GM12878 (cell line): ENCODE results near the gene SVEP1. TPM values are rescaled to one million over a fixed set of nuclear protein-coding genes. Genes with fewer than 3 reads are reported as not detected.

Experiments used
- ETV6 ChIP-seq, 2 experiments: fragments of 450-650 bp in 1 of 2; IDR thresholded peaks in 1 of 2; conservative IDR thresholded peaks in 1 of 2; 2 replicates each; pipeline ENCODE4 v1.6.1; 2014; ENCODE audit warnings: antibody characterized with exemption in 1 of 2, borderline replicate concordance in 1 of 2, low read depth in 1 of 2, mild to moderate bottlenecking in 1 of 2, moderate library complexity in 1 of 2
- FOXM1 ChIP-seq: IDR thresholded peaks from 2 replicates; pipeline ENCODE4 v1.6.1; 2012; ENCODE audit warnings: low read depth, mild to moderate bottlenecking, inconsistent platforms, low read length, moderate library complexity
- LARP7 ChIP-seq: fragments of 450-650 bp; IDR thresholded peaks from 2 replicates; pipeline ENCODE4 v1.6.1; 2017; ENCODE audit warnings: mild to moderate bottlenecking
- MXI1 ChIP-seq: fragments of 150-350 bp; IDR thresholded peaks from 2 replicates; pipeline ENCODE4 v1.6.1; 2011; ENCODE audit warnings: low read depth, mild to moderate bottlenecking, inconsistent platforms, low read length, improper control_type of control experiment
- SMAD1 ChIP-seq: fragments of 450-650 bp; IDR thresholded peaks from 2 replicates; pipeline ENCODE4 v1.6.1; 2018; ENCODE audit warnings: mild to moderate bottlenecking, low read depth; ENCODE audit not compliant: partially characterized antibody
- TCF3 ChIP-seq: IDR thresholded peaks from 2 replicates; pipeline ENCODE4 v1.6.1; 2012; ENCODE audit warnings: low read depth, mild to moderate bottlenecking, low read length, borderline replicate concordance; ENCODE audit not compliant: insufficient read depth
- ZNF384 ChIP-seq: IDR thresholded peaks from 2 replicates; pipeline ENCODE4 v1.6.1; 2012; ENCODE audit warnings: low read depth, mild to moderate bottlenecking, low read length, improper control_type of control experiment, borderline replicate concordance
- polyA plus RNA-seq, 11 experiments: library from polyadenylated mRNA; depleted of rRNA in 4 of 11; unstranded in 6 of 11; stranded (reverse) in 5 of 11; fragments of >200 nt; fragmentation: Nextera tagmentation in 4 of 11; fragmentation: Illumina TruSeq in 1 of 11; extraction: Ambion mirVana in 4 of 11; extraction: Trizol in 1 of 11; gene quantifications; 1 replicate in 1 of 11; 2 replicates in 10 of 11; pipeline versions ENCODE4 v1.2.1 to v1.2.3, GENCODE V29; 2011 to 2016; ENCODE audit warnings: inconsistent platforms in 2 of 11, missing spikeins in 2 of 11, low read depth in 1 of 11
- total RNA-seq, 4 experiments: library from RNA; depleted of rRNA in 3 of 4; stranded (reverse); fragments of >200 nt in 3 of 4; fragmentation: Illumina TruSeq in 1 of 4; extraction: Trizol in 1 of 4; gene quantifications; 2 replicates each; pipeline versions ENCODE4 v1.2.1 to v1.2.3, GENCODE V29; 2013 to 2021
- TF ChIP-seq, protein P1 (sequence below): IDR thresholded peaks from 2 replicates; pipeline ENCODE4 v1.6.1; 2012; ENCODE audit warnings: mild to moderate bottlenecking, low read depth, low read length
- TF ChIP-seq, protein P2 (sequence below): fragments of 450-650 bp; IDR thresholded peaks from 2 replicates; pipeline ENCODE4 v1.6.1; 2017; ENCODE audit warnings: antibody characterized with exemption, mild to moderate bottlenecking, moderate library complexity
- TF ChIP-seq, protein P3 (sequence below): fragments of 450-650 bp; IDR thresholded peaks from 2 replicates; pipeline ENCODE4 v1.6.1; 2017; ENCODE audit warnings: mild to moderate bottlenecking, low read depth, inconsistent platforms; ENCODE audit not compliant: poor library complexity, severe bottlenecking
- TF ChIP-seq, protein P4 (sequence below): fragments of 450-650 bp; IDR thresholded peaks from 2 replicates; pipeline ENCODE4 v1.6.1; 2017; ENCODE audit warnings: mild to moderate bottlenecking, moderate library complexity
- TF ChIP-seq, protein P5 (sequence below): fragments of 450-650 bp; formaldehyde crosslinking; IDR thresholded peaks from 2 replicates; pipeline ENCODE4 v1.5.0; 2022; ENCODE audit warnings: mild to moderate bottlenecking, missing genetic modification characterization

The SVEP1 gene
- total and polyA plus RNA-seq, 10 of the 15 experiments (the other 5 are each of a cell fraction or from before 2014, with no cell fraction given), result under 0.01 to 0.05 (median 0.01) TPM; not detected in 5

DNA sequence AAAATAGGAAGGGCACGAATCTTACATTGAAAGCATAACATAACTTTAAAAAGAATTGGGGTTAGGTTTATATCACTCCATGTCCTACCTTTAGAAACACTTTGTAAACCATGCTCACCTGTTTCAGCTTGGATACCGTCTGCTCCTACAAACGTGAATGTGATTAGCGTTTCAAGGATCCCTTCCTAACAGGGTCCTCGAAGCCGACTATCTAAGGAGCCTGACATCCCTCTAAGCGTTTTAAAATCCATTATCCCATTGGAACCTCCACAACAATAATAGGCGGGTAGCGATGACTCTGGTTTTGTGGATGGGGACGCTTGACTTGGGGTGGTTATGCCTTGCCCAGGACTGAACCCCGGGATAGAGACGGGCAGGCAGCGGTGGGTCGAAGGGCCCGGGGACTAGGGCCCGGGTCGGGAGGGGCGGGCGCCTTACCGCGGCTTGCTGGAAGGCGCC, 937 bp downstream of the SVEP1 start (continued):
- TF ChIP-seq, protein P1, sequence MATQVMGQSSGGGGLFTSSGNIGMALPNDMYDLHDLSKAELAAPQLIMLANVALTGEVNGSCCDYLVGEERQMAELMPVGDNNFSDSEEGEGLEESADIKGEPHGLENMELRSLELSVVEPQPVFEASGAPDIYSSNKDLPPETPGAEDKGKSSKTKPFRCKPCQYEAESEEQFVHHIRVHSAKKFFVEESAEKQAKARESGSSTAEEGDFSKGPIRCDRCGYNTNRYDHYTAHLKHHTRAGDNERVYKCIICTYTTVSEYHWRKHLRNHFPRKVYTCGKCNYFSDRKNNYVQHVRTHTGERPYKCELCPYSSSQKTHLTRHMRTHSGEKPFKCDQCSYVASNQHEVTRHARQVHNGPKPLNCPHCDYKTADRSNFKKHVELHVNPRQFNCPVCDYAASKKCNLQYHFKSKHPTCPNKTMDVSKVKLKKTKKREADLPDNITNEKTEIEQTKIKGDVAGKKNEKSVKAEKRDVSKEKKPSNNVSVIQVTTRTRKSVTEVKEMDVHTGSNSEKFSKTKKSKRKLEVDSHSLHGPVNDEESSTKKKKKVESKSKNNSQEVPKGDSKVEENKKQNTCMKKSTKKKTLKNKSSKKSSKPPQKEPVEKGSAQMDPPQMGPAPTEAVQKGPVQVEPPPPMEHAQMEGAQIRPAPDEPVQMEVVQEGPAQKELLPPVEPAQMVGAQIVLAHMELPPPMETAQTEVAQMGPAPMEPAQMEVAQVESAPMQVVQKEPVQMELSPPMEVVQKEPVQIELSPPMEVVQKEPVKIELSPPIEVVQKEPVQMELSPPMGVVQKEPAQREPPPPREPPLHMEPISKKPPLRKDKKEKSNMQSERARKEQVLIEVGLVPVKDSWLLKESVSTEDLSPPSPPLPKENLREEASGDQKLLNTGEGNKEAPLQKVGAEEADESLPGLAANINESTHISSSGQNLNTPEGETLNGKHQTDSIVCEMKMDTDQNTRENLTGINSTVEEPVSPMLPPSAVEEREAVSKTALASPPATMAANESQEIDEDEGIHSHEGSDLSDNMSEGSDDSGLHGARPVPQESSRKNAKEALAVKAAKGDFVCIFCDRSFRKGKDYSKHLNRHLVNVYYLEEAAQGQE, result no peak
- TF ChIP-seq, protein P2, sequence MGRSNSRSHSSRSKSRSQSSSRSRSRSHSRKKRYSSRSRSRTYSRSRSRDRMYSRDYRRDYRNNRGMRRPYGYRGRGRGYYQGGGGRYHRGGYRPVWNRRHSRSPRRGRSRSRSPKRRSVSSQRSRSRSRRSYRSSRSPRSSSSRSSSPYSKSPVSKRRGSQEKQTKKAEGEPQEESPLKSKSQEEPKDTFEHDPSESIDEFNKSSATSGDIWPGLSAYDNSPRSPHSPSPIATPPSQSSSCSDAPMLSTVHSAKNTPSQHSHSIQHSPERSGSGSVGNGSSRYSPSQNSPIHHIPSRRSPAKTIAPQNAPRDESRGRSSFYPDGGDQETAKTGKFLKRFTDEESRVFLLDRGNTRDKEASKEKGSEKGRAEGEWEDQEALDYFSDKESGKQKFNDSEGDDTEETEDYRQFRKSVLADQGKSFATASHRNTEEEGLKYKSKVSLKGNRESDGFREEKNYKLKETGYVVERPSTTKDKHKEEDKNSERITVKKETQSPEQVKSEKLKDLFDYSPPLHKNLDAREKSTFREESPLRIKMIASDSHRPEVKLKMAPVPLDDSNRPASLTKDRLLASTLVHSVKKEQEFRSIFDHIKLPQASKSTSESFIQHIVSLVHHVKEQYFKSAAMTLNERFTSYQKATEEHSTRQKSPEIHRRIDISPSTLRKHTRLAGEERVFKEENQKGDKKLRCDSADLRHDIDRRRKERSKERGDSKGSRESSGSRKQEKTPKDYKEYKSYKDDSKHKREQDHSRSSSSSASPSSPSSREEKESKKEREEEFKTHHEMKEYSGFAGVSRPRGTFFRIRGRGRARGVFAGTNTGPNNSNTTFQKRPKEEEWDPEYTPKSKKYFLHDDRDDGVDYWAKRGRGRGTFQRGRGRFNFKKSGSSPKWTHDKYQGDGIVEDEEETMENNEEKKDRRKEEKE, result no peak
- TF ChIP-seq FOXM1 (no peak), TCF3 (no peak), SMAD1 (no peak), ZNF384 (no peak), ETV6 (conservative IDR thresholded peaks at IDR 0.05 in 1 of 2, IDR thresholded peaks at IDR 0.05 in 1 of 2; ENCODE audit: borderline replicate concordance in 1 of 2, low read depth in 1 of 2) (no peak), LARP7 (no peak), MXI1 (no peak)
- TF ChIP-seq, protein P3, sequence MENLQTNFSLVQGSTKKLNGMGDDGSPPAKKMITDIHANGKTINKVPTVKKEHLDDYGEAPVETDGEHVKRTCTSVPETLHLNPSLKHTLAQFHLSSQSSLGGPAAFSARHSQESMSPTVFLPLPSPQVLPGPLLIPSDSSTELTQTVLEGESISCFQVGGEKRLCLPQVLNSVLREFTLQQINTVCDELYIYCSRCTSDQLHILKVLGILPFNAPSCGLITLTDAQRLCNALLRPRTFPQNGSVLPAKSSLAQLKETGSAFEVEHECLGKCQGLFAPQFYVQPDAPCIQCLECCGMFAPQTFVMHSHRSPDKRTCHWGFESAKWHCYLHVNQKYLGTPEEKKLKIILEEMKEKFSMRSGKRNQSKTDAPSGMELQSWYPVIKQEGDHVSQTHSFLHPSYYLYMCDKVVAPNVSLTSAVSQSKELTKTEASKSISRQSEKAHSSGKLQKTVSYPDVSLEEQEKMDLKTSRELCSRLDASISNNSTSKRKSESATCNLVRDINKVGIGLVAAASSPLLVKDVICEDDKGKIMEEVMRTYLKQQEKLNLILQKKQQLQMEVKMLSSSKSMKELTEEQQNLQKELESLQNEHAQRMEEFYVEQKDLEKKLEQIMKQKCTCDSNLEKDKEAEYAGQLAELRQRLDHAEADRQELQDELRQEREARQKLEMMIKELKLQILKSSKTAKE, result no peak
- TF ChIP-seq, protein P4, sequence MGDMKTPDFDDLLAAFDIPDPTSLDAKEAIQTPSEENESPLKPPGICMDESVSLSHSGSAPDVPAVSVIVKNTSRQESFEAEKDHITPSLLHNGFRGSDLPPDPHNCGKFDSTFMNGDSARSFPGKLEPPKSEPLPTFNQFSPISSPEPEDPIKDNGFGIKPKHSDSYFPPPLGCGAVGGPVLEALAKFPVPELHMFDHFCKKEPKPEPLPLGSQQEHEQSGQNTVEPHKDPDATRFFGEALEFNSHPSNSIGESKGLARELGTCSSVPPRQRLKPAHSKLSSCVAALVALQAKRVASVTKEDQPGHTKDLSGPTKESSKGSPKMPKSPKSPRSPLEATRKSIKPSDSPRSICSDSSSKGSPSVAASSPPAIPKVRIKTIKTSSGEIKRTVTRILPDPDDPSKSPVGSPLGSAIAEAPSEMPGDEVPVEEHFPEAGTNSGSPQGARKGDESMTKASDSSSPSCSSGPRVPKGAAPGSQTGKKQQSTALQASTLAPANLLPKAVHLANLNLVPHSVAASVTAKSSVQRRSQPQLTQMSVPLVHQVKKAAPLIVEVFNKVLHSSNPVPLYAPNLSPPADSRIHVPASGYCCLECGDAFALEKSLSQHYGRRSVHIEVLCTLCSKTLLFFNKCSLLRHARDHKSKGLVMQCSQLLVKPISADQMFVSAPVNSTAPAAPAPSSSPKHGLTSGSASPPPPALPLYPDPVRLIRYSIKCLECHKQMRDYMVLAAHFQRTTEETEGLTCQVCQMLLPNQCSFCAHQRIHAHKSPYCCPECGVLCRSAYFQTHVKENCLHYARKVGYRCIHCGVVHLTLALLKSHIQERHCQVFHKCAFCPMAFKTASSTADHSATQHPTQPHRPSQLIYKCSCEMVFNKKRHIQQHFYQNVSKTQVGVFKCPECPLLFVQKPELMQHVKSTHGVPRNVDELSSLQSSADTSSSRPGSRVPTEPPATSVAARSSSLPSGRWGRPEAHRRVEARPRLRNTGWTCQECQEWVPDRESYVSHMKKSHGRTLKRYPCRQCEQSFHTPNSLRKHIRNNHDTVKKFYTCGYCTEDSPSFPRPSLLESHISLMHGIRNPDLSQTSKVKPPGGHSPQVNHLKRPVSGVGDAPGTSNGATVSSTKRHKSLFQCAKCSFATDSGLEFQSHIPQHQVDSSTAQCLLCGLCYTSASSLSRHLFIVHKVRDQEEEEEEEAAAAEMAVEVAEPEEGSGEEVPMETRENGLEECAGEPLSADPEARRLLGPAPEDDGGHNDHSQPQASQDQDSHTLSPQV, result no peak
- TF ChIP-seq, protein P5, sequence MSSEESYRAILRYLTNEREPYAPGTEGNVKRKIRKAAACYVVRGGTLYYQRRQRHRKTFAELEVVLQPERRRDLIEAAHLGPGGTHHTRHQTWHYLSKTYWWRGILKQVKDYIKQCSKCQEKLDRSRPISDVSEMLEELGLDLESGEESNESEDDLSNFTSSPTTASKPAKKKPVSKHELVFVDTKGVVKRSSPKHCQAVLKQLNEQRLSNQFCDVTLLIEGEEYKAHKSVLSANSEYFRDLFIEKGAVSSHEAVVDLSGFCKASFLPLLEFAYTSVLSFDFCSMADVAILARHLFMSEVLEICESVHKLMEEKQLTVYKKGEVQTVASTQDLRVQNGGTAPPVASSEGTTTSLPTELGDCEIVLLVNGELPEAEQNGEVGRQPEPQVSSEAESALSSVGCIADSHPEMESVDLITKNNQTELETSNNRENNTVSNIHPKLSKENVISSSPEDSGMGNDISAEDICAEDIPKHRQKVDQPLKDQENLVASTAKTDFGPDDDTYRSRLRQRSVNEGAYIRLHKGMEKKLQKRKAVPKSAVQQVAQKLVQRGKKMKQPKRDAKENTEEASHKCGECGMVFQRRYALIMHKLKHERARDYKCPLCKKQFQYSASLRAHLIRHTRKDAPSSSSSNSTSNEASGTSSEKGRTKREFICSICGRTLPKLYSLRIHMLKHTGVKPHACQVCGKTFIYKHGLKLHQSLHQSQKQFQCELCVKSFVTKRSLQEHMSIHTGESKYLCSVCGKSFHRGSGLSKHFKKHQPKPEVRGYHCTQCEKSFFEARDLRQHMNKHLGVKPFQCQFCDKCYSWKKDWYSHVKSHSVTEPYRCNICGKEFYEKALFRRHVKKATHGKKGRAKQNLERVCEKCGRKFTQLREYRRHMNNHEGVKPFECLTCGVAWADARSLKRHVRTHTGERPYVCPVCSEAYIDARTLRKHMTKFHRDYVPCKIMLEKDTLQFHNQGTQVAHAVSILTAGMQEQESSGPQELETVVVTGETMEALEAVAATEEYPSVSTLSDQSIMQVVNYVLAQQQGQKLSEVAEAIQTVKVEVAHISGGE (CRISPR knock-in tag), result no peak
